Neural progenitor cell (in vitro differentiated cells): Measurements from ENCODE around the gene ZNF19. TPM values are rescaled to one million over a fixed set of nuclear protein-coding genes. Genes with fewer than 3 reads are reported as not detected.

ENCODE experiments used
- DNase-seq: peaks from one replicate; pipeline ENCODE4 v3.0.0-alpha.2; 2016; ENCODE audit warnings: low spot score
- H2AFZ ChIP-seq: fragments of 200-600 bp; sonication (generic); replicated peaks from 2 replicates; pipeline ENCODE4 v1.6.1; 2016; ENCODE audit warnings: antibody characterized with exemption
- H3F3A ChIP-seq: fragments of 200-600 bp; sonication (generic); 2 replicates; pipeline ENCODE4 v1.6.1; 2016; ENCODE audit warnings: antibody characterized with exemption, low read depth
- H3K27ac ChIP-seq: fragments of 200-600 bp; sonication (generic); 2 replicates; pipeline ENCODE4 v1.5.1; 2016; ENCODE audit warnings: mild to moderate bottlenecking
- H3K27me3 ChIP-seq: fragments of 200-600 bp; sonication (generic); 2 replicates; pipeline ENCODE4 v1.6.1; 2016; ENCODE audit warnings: mild to moderate bottlenecking, moderate library complexity
- H3K36me3 ChIP-seq: fragments of 200-600 bp; sonication (generic); 2 replicates; pipeline ENCODE4 v1.5.1; 2016
- H3K4me1 ChIP-seq: fragments of 200-600 bp; sonication (generic); 2 replicates; pipeline ENCODE4 v1.6.1; 2016; ENCODE audit warnings: mixed run types
- H3K4me2 ChIP-seq: fragments of 200-600 bp; sonication (generic); 2 replicates; pipeline ENCODE4 v1.6.1; 2016
- H3K4me3 ChIP-seq: fragments of 200-600 bp; sonication (generic); 2 replicates; pipeline ENCODE4 v1.5.1; 2016
- H3K79me2 ChIP-seq: fragments of 200-600 bp; sonication (generic); 2 replicates; pipeline ENCODE4 v1.6.1; 2016; ENCODE audit warnings: low read depth
- H3K9ac ChIP-seq: fragments of 200-600 bp; sonication (generic); 2 replicates; pipeline ENCODE4 v1.6.1; 2016
- H3K9me3 ChIP-seq: fragments of 200-600 bp; sonication (generic); 2 replicates; pipeline ENCODE4 v1.5.1; 2016; ENCODE audit warnings: low read depth
- H4K20me1 ChIP-seq: fragments of 200-600 bp; sonication (generic); 2 replicates; pipeline ENCODE4 v1.6.1; 2016; ENCODE audit warnings: low read depth
- H3K27ac Mint-ChIP-seq: 3 replicates; pipeline ENCODE4 v1.8.0; 2021; ENCODE audit warnings: mixed read lengths
- H3K27me3 Mint-ChIP-seq: 2 replicates; pipeline ENCODE4 v1.8.0; 2022; ENCODE audit warnings: low read depth, mild to moderate bottlenecking, inconsistent platforms, moderate library complexity, mixed read lengths; ENCODE audit not compliant: insufficient read depth
- H3K36me3 Mint-ChIP-seq: 3 replicates; pipeline ENCODE4 v1.8.0; 2021; ENCODE audit warnings: mixed read lengths
- H3K4me1 Mint-ChIP-seq: 3 replicates; pipeline ENCODE4 v1.8.0; 2021; ENCODE audit warnings: mixed read lengths
- H3K4me3 Mint-ChIP-seq: 3 replicates; pipeline ENCODE4 v1.8.0; 2021; ENCODE audit warnings: mild to moderate bottlenecking, moderate library complexity, mixed read lengths
- H3K9me3 Mint-ChIP-seq: 3 replicates; pipeline ENCODE4 v1.8.0; 2020; ENCODE audit warnings: mixed read lengths
- EZH2 ChIP-seq: fragments of 200-600 bp; sonication (generic); IDR thresholded peaks from 2 replicates; pipeline ENCODE4 v1.6.1; 2017; ENCODE audit warnings: antibody characterized with exemption, mild to moderate bottlenecking, moderate library complexity
- EZH2phosphoT487 ChIP-seq: fragments of 200-600 bp; sonication (generic); IDR thresholded peaks from 2 replicates; pipeline ENCODE4 v1.6.1; 2017; ENCODE audit warnings: antibody characterized with exemption
- total RNA-seq: library from RNA; depleted of rRNA; stranded (reverse); fragments of >200 nt; gene quantifications from 2 replicates; pipeline ENCODE4 v1.2.3, GENCODE V29; 2015; ENCODE audit warnings: low replicate concordance
- TF ChIP-seq, protein P1 (sequence below): fragments of 200-600 bp; sonication (generic); IDR thresholded peaks from 2 replicates; pipeline ENCODE4 v1.5.1; 2017; ENCODE audit warnings: antibody characterized with exemption, mild to moderate bottlenecking

ZNF19 gene
- total RNA-seq: 10.3 and 13.9 TPM in 2 replicates

DNA sequence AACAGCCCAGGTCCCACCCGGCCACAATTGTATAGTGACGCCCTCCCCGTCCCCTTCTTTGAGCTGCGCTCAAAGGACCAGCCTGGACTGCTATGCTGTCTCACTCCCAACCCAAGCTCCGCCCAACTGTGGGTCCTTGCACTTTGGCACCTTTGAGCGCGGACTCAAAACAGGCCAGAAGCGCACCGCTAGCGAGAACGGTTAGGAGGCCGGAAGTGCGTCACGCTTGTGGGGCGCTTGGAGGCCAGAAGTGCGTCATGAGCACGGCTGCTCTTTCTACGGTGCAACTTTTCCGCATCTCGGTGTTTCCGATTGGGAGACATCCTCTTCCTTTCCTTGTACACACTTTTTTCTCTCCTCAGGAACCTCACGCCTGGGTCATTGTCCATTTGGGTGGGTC, at the start of gene ZNF19:
Gene ZNF19 (minus strand): TSS at position 203 of the 400 bp plus-strand sequence. CDS start 7,210 bp downstream, outside the sequence.
- H2AFZ ChIP-seq: no peak within 1 kb of the TSS
- H3K4me1 Mint-ChIP-seq: peaks cover 5% of the 10 kb centered on the region

DNA sequence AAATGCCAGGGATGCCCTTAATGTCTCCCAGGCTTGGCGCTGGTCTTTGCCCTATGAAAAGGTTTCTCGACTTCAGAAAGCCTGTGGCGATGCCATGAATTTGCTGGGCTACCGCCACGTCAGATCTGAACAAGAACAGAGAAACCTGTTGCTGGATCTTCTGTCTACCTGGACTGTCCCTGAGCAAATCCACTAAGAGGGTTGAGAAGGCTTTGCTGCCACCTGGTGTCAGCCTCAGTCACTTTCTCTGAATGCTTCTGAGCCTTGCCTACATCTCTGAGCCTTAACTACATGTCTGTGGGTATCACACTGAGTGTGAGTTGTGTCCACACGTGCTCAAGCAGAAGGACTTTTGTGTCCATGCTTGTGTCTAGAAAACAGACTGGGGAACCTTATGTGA, 48.5 kb upstream of the ZNF19 start:
- TF ChIP-seq, protein P1, sequence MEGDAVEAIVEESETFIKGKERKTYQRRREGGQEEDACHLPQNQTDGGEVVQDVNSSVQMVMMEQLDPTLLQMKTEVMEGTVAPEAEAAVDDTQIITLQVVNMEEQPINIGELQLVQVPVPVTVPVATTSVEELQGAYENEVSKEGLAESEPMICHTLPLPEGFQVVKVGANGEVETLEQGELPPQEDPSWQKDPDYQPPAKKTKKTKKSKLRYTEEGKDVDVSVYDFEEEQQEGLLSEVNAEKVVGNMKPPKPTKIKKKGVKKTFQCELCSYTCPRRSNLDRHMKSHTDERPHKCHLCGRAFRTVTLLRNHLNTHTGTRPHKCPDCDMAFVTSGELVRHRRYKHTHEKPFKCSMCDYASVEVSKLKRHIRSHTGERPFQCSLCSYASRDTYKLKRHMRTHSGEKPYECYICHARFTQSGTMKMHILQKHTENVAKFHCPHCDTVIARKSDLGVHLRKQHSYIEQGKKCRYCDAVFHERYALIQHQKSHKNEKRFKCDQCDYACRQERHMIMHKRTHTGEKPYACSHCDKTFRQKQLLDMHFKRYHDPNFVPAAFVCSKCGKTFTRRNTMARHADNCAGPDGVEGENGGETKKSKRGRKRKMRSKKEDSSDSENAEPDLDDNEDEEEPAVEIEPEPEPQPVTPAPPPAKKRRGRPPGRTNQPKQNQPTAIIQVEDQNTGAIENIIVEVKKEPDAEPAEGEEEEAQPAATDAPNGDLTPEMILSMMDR: peak; percentile 69
- TF ChIP-seq EZH2phosphoT487 (no peak), EZH2 (no peak)
- no peak overlapping the region for H3K4me3 ChIP-seq
- no peaks in the 10 kb centered on the region for H4K20me1 ChIP-seq
- H3F3A ChIP-seq: no peaks in the 10 kb centered on the region
- no peaks in the 10 kb centered on the region for H3K4me1 ChIP-seq
- H3K27ac ChIP-seq: no peak overlapping the region
- H3K4me1 Mint-ChIP-seq: peaks cover 3% of the 10 kb centered on the region
- H3K36me3 ChIP-seq: no peaks in the 10 kb centered on the region
- H3K9me3 ChIP-seq: no peaks in the 10 kb centered on the region
- H3K9ac ChIP-seq: no peak overlapping the region
- H3K27me3 Mint-ChIP-seq: no peaks in the 10 kb centered on the region
- H3K27me3 ChIP-seq: no peaks in the 10 kb centered on the region
- H3K79me2 ChIP-seq: no peaks in the 10 kb centered on the region
- H2AFZ ChIP-seq: no peak overlapping the region
- DNase-seq: peak; percentile 67
- no peak overlapping the region for H3K4me2 ChIP-seq
- no peak overlapping the region for H3K4me3 Mint-ChIP-seq
- peaks cover 2% of the 10 kb centered on the region for H3K36me3 Mint-ChIP-seq
- no peak overlapping the region for H3K27ac Mint-ChIP-seq
- H3K9me3 Mint-ChIP-seq: no peaks in the 10 kb centered on the region

More for the DNA sequence above, at the start of gene ZNF19:
- no peak within 1 kb of the TSS for H3K4me3 Mint-ChIP-seq
- H3K27me3 Mint-ChIP-seq: no peaks in the 10 kb centered on the region
- no peaks in the 10 kb centered on the region for H3K79me2 ChIP-seq
- H3K9me3 Mint-ChIP-seq: no peaks in the 10 kb centered on the region
- no peak within 1 kb of the TSS for H3K4me3 ChIP-seq
- H3K27ac ChIP-seq: no peak within 1 kb of the TSS
- peaks cover 9% of the 10 kb centered on the region for H3F3A ChIP-seq
- no peak for DNase-seq
- no peaks in the 10 kb centered on the region for H4K20me1 ChIP-seq
- no peaks in the 10 kb centered on the region for H3K9me3 ChIP-seq
- no peak within 1 kb of the TSS for H3K9ac ChIP-seq
- no peak for TF ChIP-seq EZH2
- TF ChIP-seq, protein P1: no peak
- H3K4me2 ChIP-seq: no peak within 1 kb of the TSS
- peaks cover 16% of the 10 kb centered on the region for H3K27me3 ChIP-seq
- H3K36me3 Mint-ChIP-seq: no peaks in the 10 kb centered on the region
- no peaks in the 10 kb centered on the region for H3K36me3 ChIP-seq
- H3K27ac Mint-ChIP-seq: no peak within 1 kb of the TSS
- H3K4me1 ChIP-seq: no peaks in the 10 kb centered on the region

DNA sequence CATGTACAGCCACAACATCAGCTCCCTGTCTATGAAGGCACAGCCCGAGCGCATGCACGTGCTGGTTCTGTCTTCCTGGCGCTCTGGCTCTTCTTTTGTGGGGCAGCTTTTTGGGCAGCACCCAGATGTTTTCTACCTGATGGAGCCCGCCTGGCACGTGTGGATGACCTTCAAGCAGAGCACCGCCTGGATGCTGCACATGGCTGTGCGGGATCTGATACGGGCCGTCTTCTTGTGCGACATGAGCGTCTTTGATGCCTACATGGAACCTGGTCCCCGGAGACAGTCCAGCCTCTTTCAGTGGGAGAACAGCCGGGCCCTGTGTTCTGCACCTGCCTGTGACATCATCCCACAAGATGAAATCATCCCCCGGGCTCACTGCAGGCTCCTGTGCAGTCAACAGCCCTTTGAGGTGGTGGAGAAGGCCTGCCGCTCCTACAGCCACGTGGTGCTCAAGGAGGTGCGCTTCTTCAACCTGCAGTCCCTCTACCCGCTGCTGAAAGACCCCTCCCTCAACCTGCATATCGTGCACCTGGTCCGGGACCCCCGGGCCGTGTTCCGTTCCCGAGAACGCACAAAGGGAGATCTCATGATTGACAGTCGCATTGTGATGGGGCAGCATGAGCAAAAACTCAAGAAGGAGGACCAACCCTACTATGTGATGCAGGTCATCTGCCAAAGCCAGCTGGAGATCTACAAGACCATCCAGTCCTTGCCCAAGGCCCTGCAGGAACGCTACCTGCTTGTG, 47.8 kb upstream of the ZNF19 start:
- H3K27ac ChIP-seq: no peak overlapping the region
- H3K79me2 ChIP-seq: no peaks in the 10 kb centered on the region
- no peaks in the 10 kb centered on the region for H3K27me3 ChIP-seq
- H3K9ac ChIP-seq: no peak overlapping the region
- Mint-ChIP-seq H3K9me3 (no peaks in the 10 kb centered on the region), H3K27ac (no peak overlapping the region), H3K27me3 (no peaks in the 10 kb centered on the region), H3K4me3 (no peak overlapping the region), H3K36me3 (peaks cover 2% of the 10 kb centered on the region), H3K4me1 (no peaks in the 10 kb centered on the region)
- no peaks in the 10 kb centered on the region for H3F3A ChIP-seq
- H3K4me1 ChIP-seq: no peaks in the 10 kb centered on the region
- H3K4me3 ChIP-seq: no peak overlapping the region
- no peaks in the 10 kb centered on the region for H3K36me3 ChIP-seq
- no peak overlapping the region for H3K4me2 ChIP-seq
- no peaks in the 10 kb centered on the region for H3K9me3 ChIP-seq
- TF ChIP-seq EZH2phosphoT487 (no peak), EZH2 (no peak)
- TF ChIP-seq, protein P1: no peak
- DNase-seq: no peak
- no peaks in the 10 kb centered on the region for H4K20me1 ChIP-seq
- H2AFZ ChIP-seq: no peak overlapping the region
